Renal pelvis (tissue), 4 donors: ENCODE data around the gene MIOS. TPM values are rescaled to one million over a fixed set of nuclear protein-coding genes. Genes with fewer than 3 reads are reported as not detected.
"Not testable (repeated sequence)": the region's sequence is repeated elsewhere in the genome, so short reads cannot be mapped to it uniquely, and the experiment has no call there.

Experiments
- DNase-seq: peaks from one replicate; pipeline ENCODE4 v3.0.0-alpha.2; 2013
- polyA plus RNA-seq, 3 donors: library from polyadenylated mRNA; unstranded; fragments of 120-200 nt; gene quantifications; one replicate each; pipeline ENCODE4 v1.2.1, GENCODE V29; 2013; ENCODE audit not compliant: insufficient read length in 3 of 3

The MIOS gene
- polyA plus RNA-seq, 3 donors = 42.0 to 45.2 (median 44.9) TPM

GRCh38 chr7:7552199-7552598, 14.5 kb upstream of the MIOS start:
- DNase-seq = no peak

- DNase-seq = no peak
Observed at GRCh38 chr7:7553386-7553785, 13.3 kb upstream of the MIOS start.

- no peak for DNase-seq
Observed at GRCh38 chr7:7554021-7554432, 12.7 kb upstream of the MIOS start.

- DNase-seq = no peak
Observed at GRCh38 chr7:7554649-7555575, 11.8 kb upstream of the MIOS start.

- no peak for DNase-seq
Observed at GRCh38 chr7:7556852-7557251, 9.8 kb upstream of the MIOS start.

- DNase-seq = no peak
Observed at GRCh38 chr7:7557252-7557651, 9.4 kb upstream of the MIOS start.

- DNase-seq = not testable (repeated sequence)
Observed at GRCh38 chr7:7561591-7561990, 5.1 kb upstream of the MIOS start.

- no peak for DNase-seq
Observed at GRCh38 chr7:7562736-7563135, 3.9 kb upstream of the MIOS start.

- DNase-seq = no peak
Observed at GRCh38 chr7:7563269-7563668, 3.4 kb upstream of the MIOS start.

GRCh38 chr7:7563813-7564212, 2.9 kb upstream of the MIOS start:
- no peak for DNase-seq

GRCh38 chr7:7564323-7564780, 2.3 kb upstream of the MIOS start:
- DNase-seq = no peak

- DNase-seq = no peak
Observed at GRCh38 chr7:7565018-7565680, 1.5 kb upstream of the MIOS start.

- peak; percentile 42 for DNase-seq
Observed at GRCh38 chr7:7565746-7566650, 686 bp upstream of the MIOS start.

GRCh38 chr7:7567898-7568531, 1.3 kb downstream of the MIOS start:
- no peak for DNase-seq

- no peak for DNase-seq
Observed at GRCh38 chr7:7568553-7568952, 1.9 kb downstream of the MIOS start.

- no peak for DNase-seq
Observed at GRCh38 chr7:7569081-7569527, 2.4 kb downstream of the MIOS start.

GRCh38 chr7:7569615-7570014, 2.9 kb downstream of the MIOS start:
- DNase-seq = no peak

- DNase-seq = no peak
Observed at GRCh38 chr7:7570584-7570983, 3.9 kb downstream of the MIOS start.

GRCh38 chr7:7573701-7574100, 7.0 kb downstream of the MIOS start:
- DNase-seq = no peak

- no peak for DNase-seq
Observed at GRCh38 chr7:7576344-7576743, 9.7 kb downstream of the MIOS start.

GRCh38 chr7:7577888-7578287, 11.2 kb downstream of the MIOS start:
- no peak for DNase-seq

- no peak for DNase-seq
Observed at GRCh38 chr7:7579638-7580037, 13.0 kb downstream of the MIOS start.
